ENCODE data around the gene ITFG2. TPM values are rescaled to one million over a fixed set of nuclear protein-coding genes. Genes with fewer than 3 reads are reported as not detected.

The ITFG2 gene
- total RNA-seq, 1 experiment from 2014 or later: 24.6 TPM

DNA sequence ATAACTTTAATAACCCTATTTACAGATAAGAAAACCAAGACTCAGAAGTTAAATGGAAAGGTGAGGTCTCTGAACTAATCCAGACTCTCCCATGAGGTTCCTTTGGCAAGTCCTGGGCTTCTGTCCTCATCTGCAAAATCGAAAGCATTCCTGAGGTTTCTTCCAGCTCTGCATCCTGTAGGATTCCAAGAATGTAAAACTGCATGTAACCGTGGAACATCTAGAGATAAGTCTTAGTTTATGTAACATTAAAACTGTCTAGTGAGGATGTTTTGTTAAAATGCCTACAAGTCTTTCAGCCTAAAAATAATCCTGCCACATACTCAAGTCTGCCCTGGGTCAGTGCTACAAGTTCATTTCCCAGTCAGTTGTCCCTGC, 7.3 kb upstream of the ITFG2 start:
- no peak for ATAC-seq
- Histone ChIP-seq H3K9ac (ENCODE audit: low read length) (no peak overlapping the region), H3K9me2 (ENCODE audit: insufficient read depth) (no peaks in the 10 kb centered on the region), H3K27ac (ENCODE audit: low read depth, low read length) (no peak overlapping the region), H3K4me2 (ENCODE audit: low read length) (no peak overlapping the region), H3K4me1 (ENCODE audit: control insufficient read depth in 1 of 2, insufficient read depth in 2 of 2, low read length in 2 of 2) (no peaks in the 10 kb centered on the region), H3K4me3 (replicated peaks in 1 of 2; ENCODE audit: low read depth in 1 of 2, low read length in 2 of 2) (no peak overlapping the region), H3K27me3 (ENCODE audit: insufficient read depth, low read length) (no peaks in the 10 kb centered on the region), H4K20me1 (ENCODE audit: insufficient read depth) (0 out of 2 replicates have a peak, but pooled peaks cover 5% of the 10 kb centered on the region), H3K9me3 (ENCODE audit: control insufficient read depth in 1 of 2, insufficient read depth in 1 of 2, low read depth in 1 of 2, low read length in 2 of 2) (no peaks in the 10 kb centered on the region), H2AFZ (ENCODE audit: low read depth, low read length, poor library complexity, severe bottlenecking) (no peak overlapping the region), H3K79me2 (ENCODE audit: insufficient read depth, low read length) (peaks cover 22% of the 10 kb centered on the region; the same call in 1 of the 2 replicates), H3K36me3 (ENCODE audit: control insufficient read depth in 1 of 2, insufficient read depth in 2 of 2, low read length in 2 of 2) (peaks cover 50 to 69% of the 10 kb centered on the region in 2 experiments)
- no TSS peak for BruUV-seq (replicated peaks)
- ChIA-PET RAD21 (ENCODE audit: low non-redundant PET in 1 of 2, low total read pairs in 2 of 2, uncharacterized antibody in 2 of 2, unreplicated experiment in 2 of 2) (no interaction called here), CTCF (no interaction called here), POLR2A (interaction anchor here (0.6 kb wide), 1 partner anchor 1053 kb away, joined by 3 read pairs; no protein-coding TSS in a partner anchor)
- DNase-seq (ENCODE audit: low read depth, low spot score): no peak
- no peak for TF ChIP-seq YY1 (IDR thresholded peaks at IDR 0.05; ENCODE audit: extremely low read depth, insufficient replicate concordance, low read depth, low read length)
- TF ChIP-seq FOSL1 (IDR thresholded peaks at IDR 0.05; ENCODE audit: low read depth): no peak
- TF ChIP-seq CEBPB (IDR thresholded peaks at IDR 0.05; ENCODE audit: low read depth): no peak
- no peak for TF ChIP-seq TCF7L2 (IDR thresholded peaks at IDR 0.05; ENCODE audit: borderline replicate concordance, extremely low read depth, insufficient read depth, insufficient read length)
- no peak for TF ChIP-seq EGR1 (IDR thresholded peaks at IDR 0.05; ENCODE audit: low read depth)
- TF ChIP-seq ELF1 (IDR thresholded peaks at IDR 0.05; ENCODE audit: borderline replicate concordance, low read depth): no peak
- intact Hi-C loops (cut with micrococcal nuclease): no loop called here

DNA sequence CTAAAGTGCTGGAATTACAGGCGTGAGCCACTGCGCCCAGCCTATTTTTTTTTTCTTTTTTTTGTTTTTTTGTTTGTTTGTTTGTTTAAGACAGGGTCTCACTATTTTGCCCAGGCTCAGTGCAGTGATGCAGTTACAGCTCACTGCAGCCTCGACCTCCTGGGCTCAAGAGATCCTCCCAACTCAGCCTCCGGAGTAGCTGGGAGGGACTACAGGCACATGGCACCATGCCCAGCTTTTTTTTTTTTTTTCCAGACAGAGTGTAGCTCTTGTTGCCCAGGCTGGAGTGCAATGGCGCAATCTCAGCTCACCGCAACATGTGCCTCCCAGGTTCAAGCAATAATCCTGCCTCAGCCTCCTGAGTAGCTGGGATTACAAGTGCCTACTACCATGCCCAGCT, 5.8 kb upstream of the ITFG2 start:
- ChIA-PET CTCF (no interaction called here), POLR2A (no interaction called here), RAD21 (ENCODE audit: low non-redundant PET in 1 of 2, low total read pairs in 2 of 2, uncharacterized antibody in 2 of 2, unreplicated experiment in 2 of 2) (no interaction called here)
- Histone ChIP-seq H2AFZ (ENCODE audit: low read depth, low read length, poor library complexity, severe bottlenecking) (no peak overlapping the region), H3K4me1 (ENCODE audit: control insufficient read depth in 1 of 2, insufficient read depth in 2 of 2, low read length in 2 of 2) (peaks cover 2% of the 10 kb centered on the region in 2 experiments), H3K9ac (ENCODE audit: low read length) (no peak overlapping the region), H3K27me3 (ENCODE audit: insufficient read depth, low read length) (no peaks in the 10 kb centered on the region), H3K79me2 (ENCODE audit: insufficient read depth, low read length) (peaks cover 9% of the 10 kb centered on the region; the same call in 1 of the 2 replicates), H3K4me3 (replicated peaks in 1 of 2; ENCODE audit: low read depth in 1 of 2, low read length in 2 of 2) (no peak overlapping the region), H3K9me3 (ENCODE audit: control insufficient read depth in 1 of 2, insufficient read depth in 1 of 2, low read depth in 1 of 2, low read length in 2 of 2) (no peaks in the 10 kb centered on the region), H3K4me2 (ENCODE audit: low read length) (no peak overlapping the region), H3K9me2 (ENCODE audit: insufficient read depth) (no peaks in the 10 kb centered on the region), H3K27ac (ENCODE audit: low read depth, low read length) (no peak overlapping the region), H3K36me3 (ENCODE audit: control insufficient read depth in 1 of 2, insufficient read depth in 2 of 2, low read length in 2 of 2) (peaks cover 35 to 53% of the 10 kb centered on the region in 2 experiments), H4K20me1 (ENCODE audit: insufficient read depth) (0 out of 2 replicates have a peak, but pooled peaks cover 5% of the 10 kb centered on the region)
- no peak for ATAC-seq
- TF ChIP-seq EZH2phosphoT487 (IDR thresholded peaks at IDR 0.05; ENCODE audit: borderline replicate concordance) (no peak), REST (IDR thresholded peaks at IDR 0.05; ENCODE audit: low read depth) (no peak), JUND (IDR thresholded peaks at IDR 0.05) (no peak), SP1 (IDR thresholded peaks at IDR 0.05; ENCODE audit: low read depth) (no peak), SRF (IDR thresholded peaks at IDR 0.05; ENCODE audit: low read depth) (no peak), CEBPB (IDR thresholded peaks at IDR 0.05; ENCODE audit: low read depth) (no peak), EGR1 (IDR thresholded peaks at IDR 0.05; ENCODE audit: low read depth) (no peak), EZH2 (IDR thresholded peaks at IDR 0.05) (no peak), POLR2A (IDR thresholded peaks at IDR 0.05; ENCODE audit: borderline replicate concordance, extremely low read depth, insufficient read depth, insufficient read length) (no peak), CBX3 (IDR thresholded peaks at IDR 0.05; ENCODE audit: low read depth) (no peak), YY1 (IDR thresholded peaks at IDR 0.05; ENCODE audit: extremely low read depth, insufficient replicate concordance, low read depth, low read length) (no peak), ELF1 (IDR thresholded peaks at IDR 0.05; ENCODE audit: borderline replicate concordance, low read depth) (no peak), SIN3A (IDR thresholded peaks at IDR 0.05; ENCODE audit: low read depth) (no peak), TCF7L2 (IDR thresholded peaks at IDR 0.05; ENCODE audit: borderline replicate concordance, extremely low read depth, insufficient read depth, insufficient read length) (no peak)
- TF ChIP-seq, protein P1, sequence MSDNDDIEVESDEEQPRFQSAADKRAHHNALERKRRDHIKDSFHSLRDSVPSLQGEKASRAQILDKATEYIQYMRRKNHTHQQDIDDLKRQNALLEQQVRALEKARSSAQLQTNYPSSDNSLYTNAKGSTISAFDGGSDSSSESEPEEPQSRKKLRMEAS (IDR thresholded peaks at IDR 0.05): no peak
- TF ChIP-seq, protein P2, sequence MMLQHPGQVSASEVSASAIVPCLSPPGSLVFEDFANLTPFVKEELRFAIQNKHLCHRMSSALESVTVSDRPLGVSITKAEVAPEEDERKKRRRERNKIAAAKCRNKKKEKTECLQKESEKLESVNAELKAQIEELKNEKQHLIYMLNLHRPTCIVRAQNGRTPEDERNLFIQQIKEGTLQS (IDR thresholded peaks at IDR 0.05): no peak
- BruUV-seq (replicated peaks): no TSS peak
- intact Hi-C loops (cut with micrococcal nuclease): no loop called here
- DNase-seq (ENCODE audit: low read depth, low spot score): no peak

All from HCT116 (cell line).